AG08396 (cell line): ENCODE results near the gene PFDN6.

Experiments used
- DNase-seq: peaks from one replicate; pipeline ENCODE4 v3.0.0; 2012; ENCODE audit warnings: low spot score, mixed read lengths

Gene PFDN6

GRCh38 chr6:33317419-33317668 is 27.9 kb downstream of the PFDN6 start:
- DNase-seq = peak; percentile 87

- DNase-seq = peak; percentile 92
Observed at GRCh38 chr6:33317669-33318425, 28.4 kb downstream of the PFDN6 start, which contains the start of gene ZBTB22. TSS of gene ZBTB22 (minus strand) at chr6:33317744. CDS start at chr6:33316916, 828 bp downstream.

GRCh38 chr6:33318426-33319073 is 29.1 kb downstream of the PFDN6 start:
- DNase-seq = no peak

- DNase-seq = no peak
Observed at GRCh38 chr6:33319939-33320314, 30.5 kb downstream of the PFDN6 start.

- DNase-seq = peak; percentile 78
Observed at GRCh38 chr6:33320315-33321181, 31.1 kb downstream of the PFDN6 start.

- no peak for DNase-seq
Observed at GRCh38 chr6:33321227-33321626, 31.8 kb downstream of the PFDN6 start.

GRCh38 chr6:33323623-33323948 is 34.2 kb downstream of the PFDN6 start:
- DNase-seq = no peak

- no peak for DNase-seq
Observed at GRCh38 chr6:33324125-33324524, 34.7 kb downstream of the PFDN6 start.

- DNase-seq = no peak
Observed at GRCh38 chr6:33329058-33329457, 39.7 kb downstream of the PFDN6 start.

GRCh38 chr6:33330736-33331135 is 41.3 kb downstream of the PFDN6 start:
- DNase-seq = no peak

- DNase-seq = no peak
Observed at GRCh38 chr6:33333666-33334065, 44.3 kb downstream of the PFDN6 start.

- no peak for DNase-seq
Observed at GRCh38 chr6:33335916-33336315, 46.5 kb downstream of the PFDN6 start.

GRCh38 chr6:33336495-33336894 is 47.1 kb downstream of the PFDN6 start:
- DNase-seq = no peak

- DNase-seq = no peak
Observed at GRCh38 chr6:33339193-33339592, 49.8 kb downstream of the PFDN6 start.
